Suprapubic skin (tissue), 3 donors: ENCODE data around the gene PRKAR2A.

Experiments
- CTCF ChIP-seq, 2 donors: fragments of 200-600 bp in 1 of 2; fragments of 450-650 bp in 1 of 2; sonication (generic) in 1 of 2; IDR thresholded peaks; one replicate each; pipeline ENCODE4 v1.5.1; 2016 to 2019; ENCODE audit warnings: antibody characterized with exemption in 2 of 2, mild to moderate bottlenecking in 1 of 2, moderate library complexity in 1 of 2
- EP300 ChIP-seq: sonication (generic); formaldehyde crosslinking; IDR thresholded peaks from one replicate; pipeline ENCODE4 v1.6.1; 2017; ENCODE audit warnings: antibody characterized with exemption
- POLR2A ChIP-seq, 2 donors: fragments of 450-650 bp; IDR thresholded peaks; one replicate each; pipeline ENCODE4 v1.6.1; 2017; ENCODE audit warnings: antibody characterized with exemption in 2 of 2, mild to moderate bottlenecking in 2 of 2, moderate library complexity in 2 of 2

GRCh38 chr3:48711727-48712126, 135.9 kb downstream of the PRKAR2A start:
- TF ChIP-seq POLR2A (IDR thresholded peaks at IDR 0.05) (no peak), EP300 (no peak), CTCF (IDR thresholded peaks at IDR 0.05) (no peak)
